ENCODE data around the gene ZBTB6. TPM values are rescaled to one million over a fixed set of nuclear protein-coding genes. Genes with fewer than 3 reads are reported as not detected.
"Not testable (repeated sequence)": the region's sequence is repeated elsewhere in the genome, so short reads cannot be mapped to it uniquely, and the experiment has no call there.

Gene ZBTB6
- polyA plus RNA-seq, 2 of the 4 experiments (the other 2 are of a cell fraction) = 9.0 to 10.3 TPM

GRCh38 chr9:122875523-122875922 is 37.6 kb downstream of the ZBTB6 start:
- DNase-seq (ENCODE audit: low read depth in 1 of 2, low spot score in 1 of 2) (no peak), ATAC-seq (no peak), FAIRE-seq (no peak)
- Histone ChIP-seq H3K9me3 (no peaks in the 10 kb centered on the region), H3K4me2 (no peak overlapping the region), H3K4me1 (no peaks in the 10 kb centered on the region), H3K27ac (no peak overlapping the region), H3K4me3 (no peak overlapping the region)
- CTCF ChIA-PET = interaction anchor here (0.6 to 1.3 kb wide), 2 partner anchors 18 to 22 kb away, joined by 3 to 4 read pairs; no protein-coding TSS in a partner anchor
- no peak for TF ChIP-seq SREBF2 (IDR thresholded peaks at IDR 0.05)
- no peak for TF ChIP-seq MAZ (IDR thresholded peaks at IDR 0.05; ENCODE audit: borderline replicate concordance, low read depth, low read length)
- TF ChIP-seq, protein P1, sequence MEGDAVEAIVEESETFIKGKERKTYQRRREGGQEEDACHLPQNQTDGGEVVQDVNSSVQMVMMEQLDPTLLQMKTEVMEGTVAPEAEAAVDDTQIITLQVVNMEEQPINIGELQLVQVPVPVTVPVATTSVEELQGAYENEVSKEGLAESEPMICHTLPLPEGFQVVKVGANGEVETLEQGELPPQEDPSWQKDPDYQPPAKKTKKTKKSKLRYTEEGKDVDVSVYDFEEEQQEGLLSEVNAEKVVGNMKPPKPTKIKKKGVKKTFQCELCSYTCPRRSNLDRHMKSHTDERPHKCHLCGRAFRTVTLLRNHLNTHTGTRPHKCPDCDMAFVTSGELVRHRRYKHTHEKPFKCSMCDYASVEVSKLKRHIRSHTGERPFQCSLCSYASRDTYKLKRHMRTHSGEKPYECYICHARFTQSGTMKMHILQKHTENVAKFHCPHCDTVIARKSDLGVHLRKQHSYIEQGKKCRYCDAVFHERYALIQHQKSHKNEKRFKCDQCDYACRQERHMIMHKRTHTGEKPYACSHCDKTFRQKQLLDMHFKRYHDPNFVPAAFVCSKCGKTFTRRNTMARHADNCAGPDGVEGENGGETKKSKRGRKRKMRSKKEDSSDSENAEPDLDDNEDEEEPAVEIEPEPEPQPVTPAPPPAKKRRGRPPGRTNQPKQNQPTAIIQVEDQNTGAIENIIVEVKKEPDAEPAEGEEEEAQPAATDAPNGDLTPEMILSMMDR (IDR thresholded peaks at IDR 0.05) = no peak
- TF ChIP-seq ATOH8 (CRISPR knock-in tag; IDR thresholded peaks at IDR 0.05; ENCODE audit: low read depth) = no peak
- TF ChIP-seq, protein P2, sequence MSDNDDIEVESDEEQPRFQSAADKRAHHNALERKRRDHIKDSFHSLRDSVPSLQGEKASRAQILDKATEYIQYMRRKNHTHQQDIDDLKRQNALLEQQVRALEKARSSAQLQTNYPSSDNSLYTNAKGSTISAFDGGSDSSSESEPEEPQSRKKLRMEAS (IDR thresholded peaks at IDR 0.05) = no peak
- TF ChIP-seq EP300 (IDR thresholded peaks at IDR 0.05) = no peak
- TF ChIP-seq FOXS1 (CRISPR knock-in tag; IDR thresholded peaks at IDR 0.05) = no peak
- no peak for TF ChIP-seq EHF (CRISPR knock-in tag; IDR thresholded peaks at IDR 0.05)
- TF ChIP-seq CBX2 (IDR thresholded peaks at IDR 0.05; ENCODE audit: borderline replicate concordance, low read depth) = no peak
- no peak for TF ChIP-seq MYC (IDR thresholded peaks at IDR 0.05; ENCODE audit: borderline replicate concordance, low read length)
- TF ChIP-seq FOSB (CRISPR knock-in tag; IDR thresholded peaks at IDR 0.05) = no peak
- TF ChIP-seq HEYL (CRISPR knock-in tag; IDR thresholded peaks at IDR 0.05) = no peak
- no peak for TF ChIP-seq POLR2A (IDR thresholded peaks at IDR 0.05; ENCODE audit: low read length)
- no peak for TF ChIP-seq GATA3 (IDR thresholded peaks at IDR 0.05; ENCODE audit: borderline replicate concordance)
- TF ChIP-seq RFX5 (IDR thresholded peaks at IDR 0.05) = no peak
- TF ChIP-seq FOSL2 (IDR thresholded peaks at IDR 0.05) = no peak
- TF ChIP-seq FOSL2 (CRISPR knock-in tag; IDR thresholded peaks at IDR 0.05) = no peak
- TF ChIP-seq, protein P3, sequence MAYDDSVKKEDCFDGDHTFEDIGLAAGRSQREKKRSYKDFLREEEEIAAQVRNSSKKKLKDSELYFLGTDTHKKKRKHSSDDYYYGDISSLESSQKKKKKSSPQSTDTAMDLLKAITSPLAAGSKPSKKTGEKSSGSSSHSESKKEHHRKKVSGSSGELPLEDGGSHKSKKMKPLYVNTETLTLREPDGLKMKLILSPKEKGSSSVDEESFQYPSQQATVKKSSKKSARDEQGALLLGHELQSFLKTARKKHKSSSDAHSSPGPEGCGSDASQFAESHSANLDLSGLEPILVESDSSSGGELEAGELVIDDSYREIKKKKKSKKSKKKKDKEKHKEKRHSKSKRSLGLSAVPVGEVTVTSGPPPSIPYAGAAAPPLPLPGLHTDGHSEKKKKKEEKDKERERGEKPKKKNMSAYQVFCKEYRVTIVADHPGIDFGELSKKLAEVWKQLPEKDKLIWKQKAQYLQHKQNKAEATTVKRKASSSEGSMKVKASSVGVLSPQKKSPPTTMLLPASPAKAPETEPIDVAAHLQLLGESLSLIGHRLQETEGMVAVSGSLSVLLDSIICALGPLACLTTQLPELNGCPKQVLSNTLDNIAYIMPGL (CRISPR knock-in tag; IDR thresholded peaks at IDR 0.05; ENCODE audit: borderline replicate concordance) = no peak
- 97% methylated on average over 1 of the region's 1 CpG for WGBS (ENCODE audit: missing lambda C conversion rate)
- POLR2A ChIA-PET = interaction anchor here (0.9 kb wide), 1 partner anchor 65 kb away, joined by 3 read pairs; the partner anchor contains the start of gene RABGAP1

DNA sequence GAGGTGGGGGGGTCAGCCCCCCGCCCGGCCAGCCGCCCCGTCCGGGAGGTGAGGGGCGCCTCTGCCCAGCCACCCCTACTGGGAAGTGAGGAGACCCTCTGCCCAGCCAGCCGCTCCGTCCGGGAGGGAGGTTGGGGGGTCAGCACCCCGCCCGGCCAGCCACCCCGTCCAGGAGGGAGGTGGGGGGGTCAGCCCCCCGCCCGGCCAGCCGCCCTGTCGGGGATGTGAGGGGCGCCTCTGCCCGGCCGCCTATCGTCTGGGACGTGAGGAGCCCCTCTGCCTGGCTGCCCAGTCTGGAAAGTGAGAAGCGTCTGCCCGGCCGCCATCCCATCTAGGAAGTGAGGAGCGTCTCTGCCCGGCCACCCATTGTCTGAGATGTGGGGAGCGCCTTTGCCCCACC is 45.8 kb downstream of the ZBTB6 start:
- H3K27ac ChIP-seq; DNase-seq (ENCODE audit: low read depth in 1 of 2, low spot score in 1 of 2); ATAC-seq; CTCF ChIA-PET; H3K9me3 ChIP-seq; H3K4me3 ChIP-seq; H3K4me2 ChIP-seq; POLR2A ChIA-PET; H3K4me1 ChIP-seq; FAIRE-seq: not testable (repeated sequence)
- WGBS (ENCODE audit: missing lambda C conversion rate) = no CpG with 5 or more reads among the region's 27 CpGs

DNA sequence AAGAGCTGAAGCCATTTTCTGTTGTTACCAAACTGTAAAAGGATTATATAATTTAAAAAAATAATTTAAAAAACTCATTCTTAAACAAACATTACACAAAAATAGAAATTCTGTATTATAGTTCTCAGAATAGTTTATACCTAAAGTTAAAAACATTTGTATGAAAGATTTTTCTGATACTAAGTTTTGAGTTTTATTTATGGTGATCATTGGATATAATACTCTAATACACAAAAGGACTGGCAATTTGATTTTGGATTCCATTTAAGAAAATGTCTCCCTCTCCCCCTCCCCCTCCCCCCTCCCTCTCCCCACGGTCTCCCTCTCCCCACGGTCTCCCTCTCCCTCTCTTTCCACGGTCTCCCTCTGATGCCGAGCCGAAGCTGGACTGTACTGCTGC is 47.0 kb downstream of the ZBTB6 start:
- no CpG with 5 or more reads among the region's 5 CpGs for WGBS (ENCODE audit: missing lambda C conversion rate)
- H3K9me3 ChIP-seq = no peaks in the 10 kb centered on the region
- POLR2A ChIA-PET = no interaction called here
- no peak overlapping the region for H3K27ac ChIP-seq
- H3K4me3 ChIP-seq = no peak overlapping the region
- FAIRE-seq (no peak), ATAC-seq (no peak), DNase-seq (ENCODE audit: low read depth in 1 of 2, low spot score in 1 of 2) (no peak)
- no peak for TF ChIP-seq MYC (IDR thresholded peaks at IDR 0.05; ENCODE audit: borderline replicate concordance, low read length)
- TF ChIP-seq PHF8 (IDR thresholded peaks at IDR 0.05; ENCODE audit: borderline replicate concordance, low read depth) = no peak
- no peak for TF ChIP-seq TP53 (CRISPR knock-in tag; IDR thresholded peaks at IDR 0.05)
- TF ChIP-seq ZSCAN20 (CRISPR knock-in tag; IDR thresholded peaks at IDR 0.05) = no peak
- no peak for TF ChIP-seq EP300 (IDR thresholded peaks at IDR 0.05)
- TF ChIP-seq, protein P4, sequence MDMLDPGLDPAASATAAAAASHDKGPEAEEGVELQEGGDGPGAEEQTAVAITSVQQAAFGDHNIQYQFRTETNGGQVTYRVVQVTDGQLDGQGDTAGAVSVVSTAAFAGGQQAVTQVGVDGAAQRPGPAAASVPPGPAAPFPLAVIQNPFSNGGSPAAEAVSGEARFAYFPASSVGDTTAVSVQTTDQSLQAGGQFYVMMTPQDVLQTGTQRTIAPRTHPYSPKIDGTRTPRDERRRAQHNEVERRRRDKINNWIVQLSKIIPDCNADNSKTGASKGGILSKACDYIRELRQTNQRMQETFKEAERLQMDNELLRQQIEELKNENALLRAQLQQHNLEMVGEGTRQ (IDR thresholded peaks at IDR 0.05) = no peak
- CTCF ChIA-PET = no interaction called here
- peaks cover 11% of the 10 kb centered on the region for H3K4me1 ChIP-seq
- no peak overlapping the region for H3K4me2 ChIP-seq

Measured in A549 (cell line).